Measurements from ENCODE around the gene POGK. TPM values are rescaled to one million over a fixed set of nuclear protein-coding genes. Genes with fewer than 3 reads are reported as not detected.
A peak's percentile ranks its signal among the peaks of the same experiment; 100 is the strongest.

Gene POGK
- 39.3 and 43.6 TPM in 2 replicates for polyA plus RNA-seq
- polyA minus RNA-seq: 77.9 and 79.2 TPM in 2 replicates

- Histone ChIP-seq H3K79me2 (replicated peaks; ENCODE audit: insufficient read depth, low read length) (peaks cover 23% of the 10 kb centered on the region), H2AFZ (ENCODE audit: low read depth, low read length) (peak within 1 kb of the TSS; percentile 69), H3K9me2 (ENCODE audit: insufficient read depth, low read length) (no peaks in the 10 kb centered on the region), H3K36me3 (ENCODE audit: insufficient read depth, low read length) (peaks cover 10% of the 10 kb centered on the region), H3K9ac (ENCODE audit: low read length) (peak within 1 kb of the TSS; percentile 83), H3K27ac (ENCODE audit: low read length) (peak within 1 kb of the TSS; percentile 62), H3K4me3 (ENCODE audit: low read length) (peak within 1 kb of the TSS; percentile 88), H3F3A (ENCODE audit: insufficient read depth, low read length, poor library complexity, severe bottlenecking) (no peaks in the 10 kb centered on the region), H3K4me2 (ENCODE audit: low read length) (peak within 1 kb of the TSS; percentile 96), H4K20me1 (ENCODE audit: insufficient read depth) (no peaks in the 10 kb centered on the region), H3K9me3 (ENCODE audit: low read length) (no peaks in the 10 kb centered on the region), H3K27me3 (ENCODE audit: insufficient read depth, low read depth, low read length) (no peaks in the 10 kb centered on the region)
- peak; percentile 24 for TF ChIP-seq TAF1 (IDR thresholded peaks at IDR 0.05; ENCODE audit: low read depth)
- peak; percentile 64 for TF ChIP-seq RAD21 (conservative IDR thresholded peaks at IDR 0.05)
- TF ChIP-seq POLR2AphosphoS5 (IDR thresholded peaks at IDR 0.05): peak; percentile 90
- TF ChIP-seq MXI1 (conservative IDR thresholded peaks at IDR 0.05; ENCODE audit: poor library complexity, severe bottlenecking): peak; percentile 97
- TF ChIP-seq EP300 (conservative IDR thresholded peaks at IDR 0.05; ENCODE audit: poor library complexity, severe bottlenecking): peak; percentile 57
- TF ChIP-seq SMC3 (conservative IDR thresholded peaks at IDR 0.05; ENCODE audit: poor library complexity): peak; percentile 62
- no peak for TF ChIP-seq CTCF (IDR thresholded peaks at IDR 0.05; ENCODE audit: poor library complexity, severe bottlenecking)
- no peak for TF ChIP-seq EZH2 (IDR thresholded peaks at IDR 0.05; ENCODE audit: borderline replicate concordance, insufficient read depth, low read length, poor library complexity, severe bottlenecking)
- TF ChIP-seq REST (IDR thresholded peaks at IDR 0.05; ENCODE audit: borderline replicate concordance): peak; percentile 60
Measured at GRCh38 chr1:166838766-166839599, at the start of gene POGK. POGK (plus strand) TSS chr1:166839475; CDS start chr1:166840957, 1,482 bp downstream.

- H3K27ac ChIP-seq (ENCODE audit: low read length): no peak overlapping the region
- no peak overlapping the region for H3K4me2 ChIP-seq (ENCODE audit: low read length)
- H3K27me3 ChIP-seq (ENCODE audit: insufficient read depth, low read depth, low read length): no peaks in the 10 kb centered on the region
- H3K36me3 ChIP-seq (ENCODE audit: insufficient read depth, low read length): no peaks in the 10 kb centered on the region
- H3K4me3 ChIP-seq (ENCODE audit: low read length): no peak overlapping the region
- TF ChIP-seq POLR2AphosphoS5 (IDR thresholded peaks at IDR 0.05): no peak
- no peaks in the 10 kb centered on the region for H4K20me1 ChIP-seq (ENCODE audit: insufficient read depth)
- no peaks in the 10 kb centered on the region for H3K9me2 ChIP-seq (ENCODE audit: insufficient read depth, low read length)
- H3K79me2 ChIP-seq (replicated peaks; ENCODE audit: insufficient read depth, low read length): no peaks in the 10 kb centered on the region
- no peaks in the 10 kb centered on the region for H3K9me3 ChIP-seq (ENCODE audit: low read length)
- no peaks in the 10 kb centered on the region for H3F3A ChIP-seq (ENCODE audit: insufficient read depth, low read length, poor library complexity, severe bottlenecking)
- H3K9ac ChIP-seq (ENCODE audit: low read length): no peak overlapping the region
- H2AFZ ChIP-seq (ENCODE audit: low read depth, low read length): no peak overlapping the region
Measured at GRCh38 chr1:166796620-166797236, 42.5 kb upstream of the POGK start.
